Smooth muscle cell (in vitro differentiated cells): Measurements from ENCODE around the gene ST7. TPM values are rescaled to one million over a fixed set of nuclear protein-coding genes. Genes with fewer than 3 reads are reported as not detected.

Experiments
- DNase-seq: peaks from one replicate; lab custom pipeline; 2025; ENCODE audit not compliant: unreplicated experiment; lab: John Stamatoyannopoulos, UW
- H2AFZ ChIP-seq: fragments of 200-600 bp; sonication (generic); 2 replicates; pipeline ENCODE4 v1.6.0; 2016; ENCODE audit warnings: antibody characterized with exemption, low read depth, mild to moderate bottlenecking
- H3F3A ChIP-seq: fragments of 200-600 bp; sonication (generic); 2 replicates; pipeline ENCODE4 v1.6.0; 2017; ENCODE audit warnings: antibody characterized with exemption, low read depth
- H3K27ac ChIP-seq: fragments of 200-600 bp; sonication (generic); 2 replicates; pipeline ENCODE4 v1.5.1; 2016; ENCODE audit warnings: low read depth, mild to moderate bottlenecking
- H3K27me3 ChIP-seq: fragments of 200-600 bp; sonication (generic); 2 replicates; pipeline ENCODE4 v1.6.1; 2016; ENCODE audit warnings: low read depth, mild to moderate bottlenecking
- H3K36me3 ChIP-seq: fragments of 200-600 bp; sonication (generic); 2 replicates; pipeline ENCODE4 v1.5.1; 2016; ENCODE audit warnings: low read depth
- H3K4me1 ChIP-seq: fragments of 200-600 bp; sonication (generic); 2 replicates; pipeline ENCODE4 v1.5.1; 2016; ENCODE audit warnings: low read depth
- H3K4me2 ChIP-seq: fragments of 200-600 bp; sonication (generic); 2 replicates; pipeline ENCODE4 v1.6.0; 2016; ENCODE audit warnings: mild to moderate bottlenecking
- H3K4me3 ChIP-seq: fragments of 200-600 bp; sonication (generic); 2 replicates; pipeline ENCODE4 v1.5.1; 2016; ENCODE audit warnings: mild to moderate bottlenecking
- H3K79me2 ChIP-seq: fragments of 200-600 bp; sonication (generic); 2 replicates; pipeline ENCODE4 v1.6.0; 2016; ENCODE audit warnings: low read depth, mild to moderate bottlenecking
- H3K9ac ChIP-seq: fragments of 200-600 bp; sonication (generic); 2 replicates; pipeline ENCODE4 v1.6.0; 2016; ENCODE audit warnings: low read depth
- H3K9me3 ChIP-seq: fragments of 200-600 bp; sonication (generic); replicated peaks from 2 replicates; pipeline ENCODE4 v1.5.1; 2016; ENCODE audit warnings: low read depth
- H4K20me1 ChIP-seq: fragments of 200-600 bp; sonication (generic); 2 replicates; pipeline ENCODE4 v1.6.0; 2016; ENCODE audit warnings: low read depth
- WGBS: methylation state at CpG from one replicate; pipeline ENCODE4 v1.1.7; 2016; ENCODE audit warnings: low lambda C conversion rate; 5-methylcytosine and 5-hydroxymethylcytosine counted together
- polyA plus RNA-seq: library from polyadenylated mRNA; unstranded; fragments of >200 nt; fragmentation: Nextera tagmentation; extraction: Ambion mirVana; gene quantifications from 2 replicates; pipeline ENCODE4 v1.2.1, GENCODE V29; 2016
- total RNA-seq: library from RNA; depleted of rRNA; stranded (reverse); fragments of >200 nt; gene quantifications from 2 replicates; pipeline ENCODE4 v1.2.3, GENCODE V29; 2014
- TF ChIP-seq, protein P1 (sequence below): fragments of 200-600 bp; sonication (generic); IDR thresholded peaks from 2 replicates; pipeline ENCODE4 v1.5.1; 2017; ENCODE audit warnings: borderline replicate concordance, mild to moderate bottlenecking, antibody characterized with exemption; ENCODE audit not compliant: insufficient read depth, poor library complexity, severe bottlenecking

Gene ST7
- total and polyA plus RNA-seq, 2 experiments from 2014 or later = 23.2 to 26.1 TPM

DNA sequence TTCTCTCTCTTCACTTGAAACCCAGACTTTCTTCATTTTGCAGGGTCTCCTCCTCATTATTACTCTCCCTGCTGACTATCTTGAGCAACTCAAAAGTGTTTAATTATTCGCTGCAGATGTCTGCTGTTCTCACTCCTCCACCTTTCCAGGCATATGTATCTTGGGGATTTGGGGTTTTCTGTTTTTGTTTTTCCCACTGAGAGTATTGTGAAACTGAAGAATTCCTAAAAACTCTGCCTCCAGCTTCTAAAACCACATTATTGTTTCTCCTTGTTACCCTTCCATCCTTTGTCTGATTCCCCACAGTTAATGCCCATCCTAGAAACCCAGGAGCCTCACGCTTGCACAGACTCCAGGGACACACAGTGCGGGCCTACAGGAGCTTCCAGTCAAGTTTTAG, 318.3 kb downstream of the ST7 start:
- WGBS = 97% methylated on average over 3 of the region's 3 CpGs
- Histone ChIP-seq H3K4me3 (no peak overlapping the region), H3F3A (peaks cover 11% of the 10 kb centered on the region), H2AFZ (no peak overlapping the region), H3K4me2 (no peak overlapping the region), H3K27me3 (no peaks in the 10 kb centered on the region), H3K4me1 (no peaks in the 10 kb centered on the region), H3K27ac (peak overlapping the region; percentile 100), H4K20me1 (no peaks in the 10 kb centered on the region), H3K9ac (no peak overlapping the region), H3K36me3 (no peaks in the 10 kb centered on the region), H3K9me3 (no peaks in the 10 kb centered on the region), H3K79me2 (no peaks in the 10 kb centered on the region)
- no peak for DNase-seq
- TF ChIP-seq, protein P1, sequence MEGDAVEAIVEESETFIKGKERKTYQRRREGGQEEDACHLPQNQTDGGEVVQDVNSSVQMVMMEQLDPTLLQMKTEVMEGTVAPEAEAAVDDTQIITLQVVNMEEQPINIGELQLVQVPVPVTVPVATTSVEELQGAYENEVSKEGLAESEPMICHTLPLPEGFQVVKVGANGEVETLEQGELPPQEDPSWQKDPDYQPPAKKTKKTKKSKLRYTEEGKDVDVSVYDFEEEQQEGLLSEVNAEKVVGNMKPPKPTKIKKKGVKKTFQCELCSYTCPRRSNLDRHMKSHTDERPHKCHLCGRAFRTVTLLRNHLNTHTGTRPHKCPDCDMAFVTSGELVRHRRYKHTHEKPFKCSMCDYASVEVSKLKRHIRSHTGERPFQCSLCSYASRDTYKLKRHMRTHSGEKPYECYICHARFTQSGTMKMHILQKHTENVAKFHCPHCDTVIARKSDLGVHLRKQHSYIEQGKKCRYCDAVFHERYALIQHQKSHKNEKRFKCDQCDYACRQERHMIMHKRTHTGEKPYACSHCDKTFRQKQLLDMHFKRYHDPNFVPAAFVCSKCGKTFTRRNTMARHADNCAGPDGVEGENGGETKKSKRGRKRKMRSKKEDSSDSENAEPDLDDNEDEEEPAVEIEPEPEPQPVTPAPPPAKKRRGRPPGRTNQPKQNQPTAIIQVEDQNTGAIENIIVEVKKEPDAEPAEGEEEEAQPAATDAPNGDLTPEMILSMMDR = no peak

DNA sequence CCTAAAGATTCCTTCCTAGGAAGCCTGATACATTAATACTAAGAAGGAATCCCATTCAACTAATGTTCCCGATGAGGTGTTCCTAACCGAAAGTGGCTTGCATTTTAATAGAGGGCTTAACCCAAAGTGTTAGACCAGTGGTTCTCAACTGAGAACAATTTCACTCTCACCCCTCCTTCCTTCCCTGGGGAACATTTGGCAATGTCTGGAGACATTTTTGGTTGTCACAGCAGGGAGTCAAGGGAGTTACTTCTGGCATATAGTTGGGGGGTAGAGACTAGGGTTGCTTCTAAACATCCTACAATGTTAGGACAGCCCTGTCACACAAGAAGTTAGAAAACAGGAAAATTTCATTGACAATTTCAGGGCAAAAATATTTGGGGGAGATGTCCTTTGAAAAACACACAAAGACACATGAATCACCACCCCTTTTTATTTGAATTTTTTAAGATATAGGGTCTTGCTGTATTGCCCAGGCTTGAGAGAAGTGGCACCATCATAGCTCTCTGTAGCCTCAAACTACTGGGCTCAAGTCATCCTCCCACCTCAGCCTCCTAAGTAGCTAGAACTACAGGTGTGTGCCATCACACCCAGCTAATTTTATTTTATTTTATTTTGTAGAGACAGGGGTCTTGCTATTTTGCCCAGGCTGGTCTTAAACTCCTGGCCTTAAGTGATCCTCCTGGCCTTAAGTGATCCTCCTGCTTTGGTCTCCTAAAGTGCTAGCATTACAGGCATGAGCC, 318.9 kb downstream of the ST7 start:
- Histone ChIP-seq H3K9ac (no peak overlapping the region), H3K9me3 (no peaks in the 10 kb centered on the region), H3K79me2 (no peaks in the 10 kb centered on the region), H3K27me3 (no peaks in the 10 kb centered on the region), H3K4me1 (no peaks in the 10 kb centered on the region), H3K27ac (no peak overlapping the region), H3K4me2 (no peak overlapping the region), H3K36me3 (no peaks in the 10 kb centered on the region), H3F3A (peaks cover 11% of the 10 kb centered on the region), H4K20me1 (no peaks in the 10 kb centered on the region), H2AFZ (no peak overlapping the region), H3K4me3 (no peak overlapping the region)
- TF ChIP-seq, protein P1 = no peak
- 91% methylated on average over 2 of the region's 2 CpGs for WGBS
- DNase-seq = no peak

DNA sequence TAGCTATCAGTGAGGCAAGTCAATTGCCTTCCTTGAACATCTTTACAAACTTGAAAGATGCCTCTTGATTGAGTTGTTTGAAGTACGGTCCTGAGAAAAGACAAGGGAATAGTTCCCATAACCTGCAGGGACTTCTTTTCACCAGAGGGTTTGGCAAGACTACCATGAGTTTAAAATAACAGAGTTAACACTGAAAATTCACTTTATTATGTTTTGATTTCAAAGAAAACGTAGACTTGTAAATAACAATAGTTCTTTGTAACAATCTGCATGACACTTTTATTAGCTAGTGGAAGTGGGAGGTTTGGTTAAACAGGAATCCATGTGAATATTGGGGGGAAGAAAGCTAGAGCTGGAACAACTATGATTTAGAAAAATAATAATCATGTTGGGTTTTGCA, 320.0 kb downstream of the ST7 start:
- Histone ChIP-seq H3K27ac (peak overlapping the region; percentile 50), H3K36me3 (no peaks in the 10 kb centered on the region), H3K4me1 (no peaks in the 10 kb centered on the region), H4K20me1 (no peaks in the 10 kb centered on the region), H3K4me2 (no peak overlapping the region), H3K4me3 (no peak overlapping the region), H2AFZ (no peak overlapping the region), H3K79me2 (no peaks in the 10 kb centered on the region), H3K9ac (no peak overlapping the region), H3K9me3 (no peaks in the 10 kb centered on the region), H3F3A (peaks cover 11% of the 10 kb centered on the region), H3K27me3 (no peaks in the 10 kb centered on the region)
- 62% methylated on average over 2 of the region's 2 CpGs for WGBS
- TF ChIP-seq, protein P1 = no peak
- DNase-seq = no peak

DNA sequence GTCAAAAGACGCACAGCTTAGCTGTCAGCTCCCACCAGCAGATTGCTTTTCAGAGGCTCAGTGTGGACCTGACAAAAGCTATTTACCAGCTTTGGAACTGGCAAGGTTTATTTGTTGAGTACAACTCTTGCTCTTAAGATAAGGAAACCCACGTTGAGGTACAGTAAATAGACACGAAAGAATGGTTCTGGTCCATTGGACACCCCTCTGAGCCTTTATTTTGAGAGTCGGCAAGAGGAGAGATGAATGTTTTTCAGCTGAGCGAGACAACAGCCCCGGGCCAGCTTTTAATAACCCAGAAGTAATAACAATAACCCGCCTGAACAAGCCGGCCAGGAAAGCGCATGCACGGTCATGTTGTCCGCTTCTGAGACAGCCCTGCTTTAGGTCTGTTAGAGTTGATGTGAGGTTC, 320.5 kb downstream of the ST7 start:
- Histone ChIP-seq H3K36me3 (no peaks in the 10 kb centered on the region), H2AFZ (no peak overlapping the region), H3K79me2 (no peaks in the 10 kb centered on the region), H3K4me3 (no peak overlapping the region), H3K4me2 (no peak overlapping the region), H3K9ac (no peak overlapping the region), H3F3A (peaks cover 11% of the 10 kb centered on the region), H3K27me3 (no peaks in the 10 kb centered on the region), H3K4me1 (no peaks in the 10 kb centered on the region), H3K27ac (peak overlapping the region; percentile 50), H4K20me1 (no peaks in the 10 kb centered on the region), H3K9me3 (no peaks in the 10 kb centered on the region)
- no peak for DNase-seq
- WGBS = 66% methylated on average over 11 of the region's 11 CpGs
- TF ChIP-seq, protein P1 = no peak
